ENCODE data around the gene GFOD1.

DNA sequence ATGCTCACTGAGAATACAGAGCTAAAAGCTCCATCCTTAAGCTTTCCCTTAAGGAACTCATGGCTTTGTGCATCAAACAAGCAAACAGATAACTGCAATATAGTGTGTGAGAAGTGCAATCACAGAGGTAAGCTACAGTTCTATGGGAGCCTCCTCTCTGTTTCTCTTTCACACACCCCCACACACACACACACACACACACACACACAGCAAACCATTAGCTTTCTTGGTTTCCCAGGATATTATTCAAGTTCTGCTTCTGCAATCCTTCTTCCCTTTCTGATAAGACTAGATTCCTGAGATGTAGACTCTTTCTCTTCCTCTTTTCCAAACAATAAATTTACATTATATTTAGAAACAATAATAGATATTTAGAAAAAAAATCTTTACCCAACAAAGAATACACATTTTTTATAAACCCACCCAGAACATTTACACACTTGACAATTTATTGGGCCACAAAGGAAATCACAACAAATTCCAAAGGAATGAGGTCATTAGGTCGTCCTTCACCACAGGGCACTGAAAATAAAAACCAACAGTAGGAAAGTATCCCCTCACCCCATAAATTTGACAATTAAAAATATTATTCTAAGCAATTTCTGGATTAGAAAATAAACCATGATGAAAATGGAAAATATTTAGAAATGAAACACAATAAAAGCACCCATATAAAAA, 9.3 kb upstream of the GFOD1 start:
- TF ChIP-seq, protein P1, sequence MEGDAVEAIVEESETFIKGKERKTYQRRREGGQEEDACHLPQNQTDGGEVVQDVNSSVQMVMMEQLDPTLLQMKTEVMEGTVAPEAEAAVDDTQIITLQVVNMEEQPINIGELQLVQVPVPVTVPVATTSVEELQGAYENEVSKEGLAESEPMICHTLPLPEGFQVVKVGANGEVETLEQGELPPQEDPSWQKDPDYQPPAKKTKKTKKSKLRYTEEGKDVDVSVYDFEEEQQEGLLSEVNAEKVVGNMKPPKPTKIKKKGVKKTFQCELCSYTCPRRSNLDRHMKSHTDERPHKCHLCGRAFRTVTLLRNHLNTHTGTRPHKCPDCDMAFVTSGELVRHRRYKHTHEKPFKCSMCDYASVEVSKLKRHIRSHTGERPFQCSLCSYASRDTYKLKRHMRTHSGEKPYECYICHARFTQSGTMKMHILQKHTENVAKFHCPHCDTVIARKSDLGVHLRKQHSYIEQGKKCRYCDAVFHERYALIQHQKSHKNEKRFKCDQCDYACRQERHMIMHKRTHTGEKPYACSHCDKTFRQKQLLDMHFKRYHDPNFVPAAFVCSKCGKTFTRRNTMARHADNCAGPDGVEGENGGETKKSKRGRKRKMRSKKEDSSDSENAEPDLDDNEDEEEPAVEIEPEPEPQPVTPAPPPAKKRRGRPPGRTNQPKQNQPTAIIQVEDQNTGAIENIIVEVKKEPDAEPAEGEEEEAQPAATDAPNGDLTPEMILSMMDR (IDR thresholded peaks at IDR 0.05) = no peak
- TF ChIP-seq POLR2A (IDR thresholded peaks at IDR 0.05) = no peak
- no peak for TF ChIP-seq POLR2AphosphoS5 (IDR thresholded peaks at IDR 0.05)
- no peak for TF ChIP-seq EP300 (IDR thresholded peaks at IDR 0.05)

Data from stomach (tissue), 4 donors.